NCI-H2196 (cell line): Measurements from ENCODE around the gene GPR61.
A peak's percentile ranks its signal among the peaks of the same experiment; 100 is the strongest.

Experiments
- DNase-seq: peaks from one replicate; lab custom pipeline; 2025; ENCODE audit not compliant: unreplicated experiment; lab: John Stamatoyannopoulos, UW

The GPR61 gene

DNA sequence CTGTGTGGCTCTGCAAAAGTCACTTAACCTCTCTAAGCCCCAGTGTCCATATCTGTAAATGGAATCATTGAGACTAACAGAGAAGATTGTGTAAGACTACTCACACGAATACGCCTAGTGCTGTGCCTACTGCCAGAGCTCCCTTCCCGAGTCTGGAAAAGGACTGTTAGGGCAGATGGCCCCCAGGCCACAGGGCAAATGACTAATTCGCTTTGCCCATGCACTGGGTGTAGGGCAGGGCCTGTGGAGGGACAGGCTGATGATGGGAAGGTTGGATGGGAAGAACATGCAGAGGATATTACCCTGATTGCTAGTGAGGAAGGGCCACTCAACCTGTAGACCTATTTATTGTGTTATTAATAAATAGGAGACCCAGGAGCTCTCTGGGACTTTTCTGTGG is 4.2 kb upstream of the GPR61 start:
- DNase-seq = no peak

GRCh38 chr1:109535971-109536491 is 3.6 kb upstream of the GPR61 start:
- DNase-seq = peak; percentile 78

DNA sequence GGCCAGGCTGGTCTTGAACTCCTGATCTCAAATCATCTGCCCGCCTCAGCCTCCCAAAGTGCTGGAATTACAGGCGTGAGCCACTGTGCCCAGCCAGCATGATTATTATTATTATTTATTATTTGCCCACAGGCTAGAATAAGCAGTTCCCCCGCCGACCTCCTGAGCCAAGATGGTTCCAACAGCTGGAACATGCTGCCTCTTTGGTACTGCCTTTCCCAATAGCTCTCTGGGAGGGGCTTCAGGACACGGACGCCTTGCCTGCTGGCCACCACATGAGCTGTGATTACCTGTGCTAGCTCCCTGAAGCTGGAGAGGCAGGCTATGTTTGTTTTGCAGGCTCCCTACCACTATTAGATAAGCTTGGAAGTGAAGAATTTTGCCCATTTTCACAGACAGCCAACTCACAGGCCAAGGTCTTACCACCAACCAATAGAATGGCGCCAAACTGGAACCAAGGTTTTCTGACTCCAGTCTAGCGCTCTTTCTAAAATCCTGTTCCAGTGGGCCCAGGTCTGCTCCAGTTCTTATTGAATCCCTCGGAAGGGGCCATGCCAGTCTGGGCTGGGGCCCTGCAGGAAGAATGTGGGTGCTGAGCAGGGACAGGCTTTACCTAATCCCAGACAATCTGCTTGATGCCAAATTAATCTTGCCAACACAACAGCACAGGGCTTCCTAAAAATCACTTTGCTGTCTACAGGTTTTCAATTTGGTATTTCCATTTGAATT is 2.1 kb upstream of the GPR61 start:
- DNase-seq = no peak

DNA sequence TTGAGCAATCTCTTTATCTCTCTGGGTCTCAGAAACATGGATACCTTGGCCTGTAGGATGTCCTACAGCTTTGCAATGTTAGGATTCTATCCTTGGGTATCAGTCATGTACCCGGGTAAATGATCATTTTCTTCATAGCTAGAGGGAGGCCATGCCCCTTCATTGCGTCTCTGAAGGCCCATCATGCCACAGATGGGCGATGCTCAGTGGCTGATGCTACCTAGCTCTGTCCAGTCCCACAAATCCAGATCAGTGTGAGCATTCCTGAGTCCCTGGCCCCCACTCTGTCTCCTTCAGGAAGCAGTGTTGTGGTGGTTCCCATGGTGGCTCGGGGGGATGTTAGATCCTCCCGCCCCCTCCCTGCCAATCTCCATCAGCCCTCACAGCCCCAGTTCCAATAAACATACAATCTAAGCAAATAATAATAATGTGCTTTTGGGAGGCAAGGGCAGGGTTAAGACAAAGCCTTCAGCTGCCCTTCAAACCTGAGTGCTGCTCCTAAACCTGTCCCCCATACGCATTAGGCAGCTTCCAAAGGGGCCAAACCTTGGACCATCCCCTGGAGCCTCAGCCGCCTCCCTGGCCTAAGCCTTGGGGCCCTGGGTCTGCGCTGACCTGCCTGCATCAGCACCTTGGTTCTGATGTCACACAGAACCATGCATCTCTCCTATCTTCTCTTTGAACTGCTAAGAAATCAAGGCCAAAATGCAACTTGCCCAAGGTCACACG is 681 bp upstream of the GPR61 start:
- DNase-seq = no peak

DNA sequence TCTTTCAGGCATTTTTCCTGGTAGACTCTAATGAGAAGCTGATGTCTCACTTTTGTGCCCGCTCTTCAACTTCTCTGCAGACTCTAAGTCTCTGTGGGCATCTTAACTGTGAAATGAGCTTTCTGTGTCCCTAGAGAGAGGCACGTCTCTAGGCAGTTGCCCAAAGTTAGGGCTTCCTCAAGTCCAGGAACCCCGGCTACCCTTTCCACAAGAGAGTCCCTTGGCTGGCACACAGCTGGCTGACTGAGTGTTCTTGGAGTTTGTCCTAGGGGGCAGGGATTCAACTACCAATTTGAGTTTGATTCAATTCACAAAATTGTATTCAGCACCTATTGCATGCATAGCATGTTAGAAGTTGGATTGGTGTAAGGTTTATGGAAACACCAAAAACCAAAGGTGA is 1.4 kb downstream of the GPR61 start:
- DNase-seq = no peak

DNA sequence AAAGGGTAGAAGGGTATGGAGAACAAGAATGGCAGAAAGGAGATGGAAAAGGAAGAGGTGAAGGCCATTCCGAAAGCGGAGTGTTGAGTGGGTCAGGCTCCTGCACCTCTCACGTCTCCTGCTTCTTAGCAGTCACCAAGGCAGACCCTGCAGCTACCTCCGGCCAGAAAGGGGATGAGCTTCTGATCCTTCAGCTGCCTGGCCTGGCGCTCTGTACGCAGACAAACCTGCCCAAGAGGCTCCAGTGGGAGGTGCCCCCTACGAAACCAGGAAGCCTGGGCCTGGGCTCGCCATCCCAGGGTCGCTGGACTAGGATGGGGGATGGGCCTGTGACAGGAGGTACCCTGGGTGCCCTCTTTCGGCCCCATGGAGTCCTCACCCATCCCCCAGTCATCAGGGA is 3.0 kb downstream of the GPR61 start:
- no peak for DNase-seq

DNA sequence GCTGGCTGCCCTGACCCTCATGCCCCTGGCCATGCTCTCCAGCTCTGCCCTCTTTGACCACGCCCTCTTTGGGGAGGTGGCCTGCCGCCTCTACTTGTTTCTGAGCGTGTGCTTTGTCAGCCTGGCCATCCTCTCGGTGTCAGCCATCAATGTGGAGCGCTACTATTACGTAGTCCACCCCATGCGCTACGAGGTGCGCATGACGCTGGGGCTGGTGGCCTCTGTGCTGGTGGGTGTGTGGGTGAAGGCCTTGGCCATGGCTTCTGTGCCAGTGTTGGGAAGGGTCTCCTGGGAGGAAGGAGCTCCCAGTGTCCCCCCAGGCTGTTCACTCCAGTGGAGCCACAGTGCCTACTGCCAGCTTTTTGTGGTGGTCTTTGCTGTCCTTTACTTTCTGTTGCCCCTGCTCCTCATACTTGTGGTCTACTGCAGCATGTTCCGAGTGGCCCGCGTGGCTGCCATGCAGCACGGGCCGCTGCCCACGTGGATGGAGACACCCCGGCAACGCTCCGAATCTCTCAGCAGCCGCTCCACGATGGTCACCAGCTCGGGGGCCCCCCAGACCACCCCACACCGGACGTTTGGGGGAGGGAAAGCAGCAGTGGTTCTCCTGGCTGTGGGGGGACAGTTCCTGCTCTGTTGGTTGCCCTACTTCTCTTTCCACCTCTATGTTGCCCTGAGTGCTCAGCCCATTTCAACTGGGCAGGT is 3.8 kb downstream of the GPR61 start:
- DNase-seq = no peak

- DNase-seq = no peak
Observed at GRCh38 chr1:109543988-109544735, 4.5 kb downstream of the GPR61 start.

- DNase-seq = peak; percentile 94
Observed at GRCh38 chr1:109546311-109547109, 6.8 kb downstream of the GPR61 start.

GRCh38 chr1:109547463-109548320 is 8.0 kb downstream of the GPR61 start:
- DNase-seq = peak; percentile 29

- DNase-seq = peak; percentile 95
Observed at GRCh38 chr1:109548321-109549267, 8.9 kb downstream of the GPR61 start, which contains the start of gene GNAI3. Gene GNAI3 (plus strand): TSS chr1:109548615. CDS start chr1:109548721, 106 bp downstream.

- DNase-seq = no peak
Observed at GRCh38 chr1:109556563-109556962, 16.9 kb downstream of the GPR61 start.

- no peak for DNase-seq
Observed at GRCh38 chr1:109557520-109557919, 17.8 kb downstream of the GPR61 start.

DNA sequence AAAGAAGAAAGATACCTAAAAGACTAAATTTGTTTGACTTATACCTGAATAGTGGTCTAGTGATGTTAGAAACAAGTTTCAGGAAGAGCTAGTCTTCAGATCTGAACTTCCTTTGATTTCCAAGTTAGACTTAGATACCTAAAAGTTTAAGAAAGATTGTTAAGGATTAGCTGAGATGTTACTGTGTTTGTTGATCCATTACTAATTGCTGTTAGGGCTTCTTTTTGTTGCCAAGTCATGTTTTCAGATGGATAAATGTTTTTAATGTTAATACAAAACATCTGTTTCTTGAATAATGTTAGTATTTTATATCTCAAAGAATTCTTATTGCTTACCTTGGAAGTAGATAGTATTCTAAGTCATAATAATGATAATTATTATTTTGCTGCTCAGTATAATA is 20.3 kb downstream of the GPR61 start:
- no peak for DNase-seq

DNA sequence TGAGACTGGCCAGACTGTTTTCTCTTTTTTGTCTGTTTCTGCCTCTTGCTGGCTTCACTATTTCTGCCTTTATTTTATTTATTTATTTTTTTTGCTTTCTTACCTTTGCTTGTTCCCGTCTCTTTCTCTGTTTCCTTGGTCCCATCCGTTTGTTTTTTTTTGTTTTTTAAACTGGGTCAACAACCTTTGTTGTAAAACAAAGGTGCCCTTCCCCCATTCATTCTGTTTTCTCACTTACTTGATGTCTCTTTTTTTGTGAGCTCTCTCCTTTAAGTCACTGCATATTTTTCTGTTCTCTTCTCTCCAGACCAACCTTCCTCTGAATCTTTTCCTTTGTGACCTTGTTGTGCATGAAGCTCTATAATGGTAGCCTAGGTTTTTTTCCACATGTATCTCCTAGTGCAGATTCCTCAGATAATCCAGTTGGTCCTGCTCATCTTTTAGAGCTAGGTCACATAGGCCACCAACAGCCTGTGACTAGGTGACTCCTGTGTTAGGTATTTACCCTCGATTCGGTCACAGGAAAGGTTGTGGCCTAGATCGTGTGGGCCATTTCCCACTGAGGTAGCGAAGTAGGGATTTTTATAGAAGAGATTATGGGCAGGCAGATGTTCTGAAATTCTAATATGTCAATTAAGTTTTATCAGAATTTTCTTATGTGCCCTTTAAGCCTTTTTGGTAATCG is 24.7 kb downstream of the GPR61 start:
- no peak for DNase-seq

DNA sequence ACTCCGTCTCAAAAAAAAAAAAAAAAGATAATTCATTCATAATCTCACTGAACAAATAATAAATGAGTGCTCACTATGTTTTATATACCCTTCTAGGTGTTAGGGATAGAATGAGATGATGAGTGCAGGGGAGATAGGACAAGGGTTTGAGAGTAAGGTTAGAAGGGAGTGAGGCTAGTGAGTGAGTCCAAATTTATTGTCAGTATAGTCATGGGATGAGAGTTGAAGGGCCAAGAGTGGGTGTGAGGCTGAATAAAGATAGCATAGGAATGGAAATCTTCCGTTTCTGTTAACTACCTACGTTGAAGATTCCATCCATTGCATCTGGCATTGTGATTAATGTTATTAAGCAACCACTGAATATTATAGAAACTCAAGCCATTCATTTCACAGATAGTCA is 25.6 kb downstream of the GPR61 start:
- no peak for DNase-seq

DNA sequence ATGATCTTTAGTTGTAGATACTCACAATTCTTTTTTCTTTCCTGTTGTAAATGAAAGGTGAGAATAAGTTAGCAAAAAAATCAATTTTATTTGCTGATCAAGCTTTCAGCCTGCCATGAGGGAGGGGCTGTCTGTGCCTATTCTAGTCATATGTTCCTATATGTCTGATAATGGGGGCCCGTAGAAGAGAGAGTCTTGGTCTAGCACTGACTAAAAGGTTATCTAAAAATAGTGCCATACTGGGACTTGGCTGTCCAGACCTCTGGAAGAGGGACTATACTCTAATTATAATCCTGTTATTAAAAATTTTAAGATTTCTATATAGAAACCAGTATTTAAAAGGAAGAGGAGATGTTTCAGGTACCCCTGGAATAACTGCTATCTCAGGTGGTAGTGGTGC is 27.3 kb downstream of the GPR61 start:
- no peak for DNase-seq
